Right lung (tissue), 5 donors: ENCODE results near the gene ZFP37. TPM values are rescaled to one million over a fixed set of nuclear protein-coding genes. Genes with fewer than 3 reads are reported as not detected.

Experiments used
- DNase-seq, 2 donors: peaks; one replicate each; pipeline ENCODE4 v3.0.0-alpha.2; 2013
- polyA plus RNA-seq, 5 donors: library from polyadenylated mRNA; unstranded; fragments of 120-200 nt; gene quantifications; one replicate each; pipeline versions ENCODE4 v1.2.1 to v1.2.3, GENCODE V29; 2013; ENCODE audit warnings: inconsistent platforms in 1 of 5, low replicate concordance in 1 of 5; ENCODE audit not compliant: insufficient read length in 5 of 5, insufficient read depth in 1 of 5

ZFP37 gene
- polyA plus RNA-seq, 5 donors, result 10.5 to 17.8 (median 13.5) TPM

- DNase-seq, result no peak
These were observed 59.1 kb downstream of the ZFP37 start for GRCh38 chr9:112997236-112997941.

Other genes with a start within 250 kb of the ZFP37 start
- 1 to 10 TPM in 1 of 5 donors, under 1 TPM in 4; 0.33 to 1.0 (median 0.82) TPM for gene SLC46A2, start 165.8 kb downstream of the ZFP37 start, polyA plus RNA-seq
- 1 to 10 TPM; 4.8 to 9.4 (median 7.5) TPM for gene ZNF883, start 44.5 kb downstream of the ZFP37 start, polyA plus RNA-seq
- 1 to 10 TPM; 2.6 to 3.8 (median 2.7) TPM for gene SLC31A2, start 94.3 kb upstream of the ZFP37 start, polyA plus RNA-seq
- 10 to 100 TPM; 26.3 to 36.8 (median 34.1) TPM for gene FKBP15, start 164.6 kb upstream of the ZFP37 start, polyA plus RNA-seq
- 10 to 100 TPM; 14.9 to 18.8 (median 15.3) TPM for gene SLC31A1, start 164.8 kb upstream of the ZFP37 start, polyA plus RNA-seq
- 10 to 100 TPM; 30.3 to 38.4 (median 34.8) TPM for gene CDC26, start 218.8 kb upstream of the ZFP37 start, polyA plus RNA-seq
- 10 to 100 TPM; 26.0 to 32.7 (median 30.4) TPM for gene PRPF4, start 218.9 kb upstream of the ZFP37 start, polyA plus RNA-seq
- gene RNF183, start 246.7 kb upstream of the ZFP37 start, polyA plus RNA-seq, result under 1 TPM; 0.29 to 0.67 (median 0.61) TPM